Activated CD8-positive, alpha-beta memory T cell treated with anti-CD3 and anti-CD28 coated beads, Interleukin-2, amount 10 ng/mL, durations not matched to agents 7 days and 5 days (primary cell): ENCODE measurements around the gene GRK6. TPM values are rescaled to one million over a fixed set of nuclear protein-coding genes. Genes with fewer than 3 reads are reported as not detected.
"Not testable (repeated sequence)": the region's sequence is repeated elsewhere in the genome, so short reads cannot be mapped to it uniquely, and the experiment has no call there.

Experiments
- ATAC-seq: fragments of 150-1000 bp; cut with Tn5 transposase; one replicate; pipeline ENCODE4 v1.10.0; 2021; ENCODE audit warnings: moderate library complexity
- CTCF ChIA-PET: fragments of 350-600 bp; sonication (Branson Sonifier 250); formaldehyde crosslinking; loops from one replicate; lab custom pipeline; 2021; ENCODE audit warnings: antibody characterized with exemption; lab: Charles Lee
- DNase-seq: peaks from one replicate; pipeline ENCODE4 v3.0.0-alpha.2; 2020
- H3K27ac Mint-ChIP-seq: one replicate; pipeline ENCODE4 v1.8.0; 2021; ENCODE audit warnings: mild to moderate bottlenecking, mixed read lengths
- H3K27me3 Mint-ChIP-seq: one replicate; pipeline ENCODE4 v1.8.0; 2021; ENCODE audit warnings: mixed read lengths
- H3K36me3 Mint-ChIP-seq: one replicate; pipeline ENCODE4 v1.8.0; 2021; ENCODE audit warnings: mild to moderate bottlenecking, mixed read lengths
- H3K4me1 Mint-ChIP-seq: one replicate; pipeline ENCODE4 v1.8.0; 2021; ENCODE audit warnings: mixed read lengths
- H3K4me3 Mint-ChIP-seq: one replicate; pipeline ENCODE4 v1.8.0; 2021; ENCODE audit warnings: mild to moderate bottlenecking, moderate library complexity, mixed read lengths
- H3K9me3 Mint-ChIP-seq: one replicate; pipeline ENCODE4 v1.8.0; 2022; ENCODE audit warnings: low read depth, mixed read lengths
- total RNA-seq, 2 experiments: library from RNA; stranded (reverse); gene quantifications; one replicate each; pipeline ENCODE4 v1.2.3, GENCODE V29; 2021

GRK6 gene
- total RNA-seq, 2 experiments from 2014 or later, result 112 to 159 TPM

GRCh38 chr5:177420472-177420871, 6.0 kb upstream of the GRK6 start:
- CTCF ChIA-PET, result interaction anchor here (0.6 to 16.5 kb wide), 2 partner anchors 16 to 30 kb away, joined by 3 to 269 read pairs; partner anchors contain the start of gene PFN3
- not testable (repeated sequence) for ATAC-seq, H3K4me1 Mint-ChIP-seq, H3K27ac Mint-ChIP-seq, DNase-seq, H3K4me3 Mint-ChIP-seq, H3K36me3 Mint-ChIP-seq, H3K27me3 Mint-ChIP-seq, H3K9me3 Mint-ChIP-seq

- Mint-ChIP-seq H3K36me3 (no peaks in the 10 kb centered on the region), H3K9me3 (no peaks in the 10 kb centered on the region), H3K4me1 (peaks cover 11% of the 10 kb centered on the region), H3K27ac (no peak overlapping the region), H3K4me3 (no peak overlapping the region), H3K27me3 (no peaks in the 10 kb centered on the region)
- DNase-seq (no peak), ATAC-seq (no peak)
- CTCF ChIA-PET, result interaction anchor here (0.6 to 16.5 kb wide), 6 partner anchors 11 to 112 kb away, joined by 3 to 269 read pairs (median 3); partner anchors contain the start of gene PFN3
Observed at GRCh38 chr5:177421062-177421798, 5.2 kb upstream of the GRK6 start.

- peaks cover 22% of the 10 kb centered on the region for H3K4me1 Mint-ChIP-seq
- H3K27ac Mint-ChIP-seq, result no peak overlapping the region
- no peaks in the 10 kb centered on the region for H3K27me3 Mint-ChIP-seq
- ATAC-seq (no peak), DNase-seq (no peak)
- H3K9me3 Mint-ChIP-seq, result no peaks in the 10 kb centered on the region
- H3K4me3 Mint-ChIP-seq, result no peak overlapping the region
- CTCF ChIA-PET, result interaction anchor here (1.1 to 16.5 kb wide), 4 partner anchors 13 to 30 kb away, joined by 3 to 269 read pairs (median 80); partner anchors contain the start of genes F12 and PFN3
- H3K36me3 Mint-ChIP-seq, result peaks cover 10% of the 10 kb centered on the region
Observed at GRCh38 chr5:177423671-177424070, 2.8 kb upstream of the GRK6 start.

GRCh38 chr5:177425196-177425800, 1.2 kb upstream of the GRK6 start:
- H3K9me3 Mint-ChIP-seq, result no peaks in the 10 kb centered on the region
- peak overlapping the region; percentile 85 for H3K4me3 Mint-ChIP-seq
- CTCF ChIA-PET, result interaction anchor here (0.6 to 16.5 kb wide), 10 partner anchors 10 to 73 kb away, joined by 3 to 269 read pairs (median 10); partner anchors contain the start of genes F12, PFN3 and PRR7
- peak overlapping the region; percentile 98 for H3K27ac Mint-ChIP-seq
- DNase-seq, result no peak
- no peaks in the 10 kb centered on the region for H3K27me3 Mint-ChIP-seq
- H3K4me1 Mint-ChIP-seq, result peaks cover 38% of the 10 kb centered on the region
- no peak for ATAC-seq
- peaks cover 13% of the 10 kb centered on the region for H3K36me3 Mint-ChIP-seq

- Mint-ChIP-seq H3K4me1 (peaks cover 45% of the 10 kb centered on the region), H3K9me3 (no peaks in the 10 kb centered on the region), H3K27ac (peak overlapping the region; percentile 98), H3K4me3 (peak overlapping the region; percentile 85), H3K27me3 (no peaks in the 10 kb centered on the region), H3K36me3 (peaks cover 19% of the 10 kb centered on the region)
- CTCF ChIA-PET, result interaction anchor here (0.6 to 16.5 kb wide), 13 partner anchors 10 to 116 kb away, joined by 3 to 269 read pairs (median 5); partner anchors contain the start of genes F12, PFN3 and PRR7
- DNase-seq (peak; percentile 100), ATAC-seq (peak; percentile 87)
Observed at GRCh38 chr5:177425801-177426565, 493 bp upstream of the GRK6 start.

GRCh38 chr5:177427211-177427822, 841 bp downstream of the GRK6 start:
- Mint-ChIP-seq H3K9me3 (no peaks in the 10 kb centered on the region), H3K4me3 (peak overlapping the region; percentile 89), H3K27ac (peak overlapping the region; percentile 94), H3K27me3 (no peaks in the 10 kb centered on the region), H3K4me1 (peaks cover 56% of the 10 kb centered on the region), H3K36me3 (peaks cover 26% of the 10 kb centered on the region)
- ATAC-seq (no peak), DNase-seq (peak; percentile 59)
- CTCF ChIA-PET, result interaction anchor here (0.8 to 16.5 kb wide), 14 partner anchors 12 to 117 kb away, joined by 3 to 269 read pairs (median 7); partner anchors contain the start of genes F12, PFN3 and PRR7

GRCh38 chr5:177427919-177428573, 1.6 kb downstream of the GRK6 start:
- Mint-ChIP-seq H3K9me3 (no peaks in the 10 kb centered on the region), H3K27ac (peak overlapping the region; percentile 94), H3K36me3 (peaks cover 30% of the 10 kb centered on the region), H3K27me3 (no peaks in the 10 kb centered on the region), H3K4me1 (peaks cover 64% of the 10 kb centered on the region), H3K4me3 (peak overlapping the region; percentile 89)
- no peak for ATAC-seq
- CTCF ChIA-PET, result interaction anchor here (0.8 to 16.5 kb wide), 14 partner anchors 10 to 118 kb away, joined by 3 to 269 read pairs (median 7); partner anchors contain the start of genes F12, PFN3 and PRR7
- peak; percentile 67 for DNase-seq

GRCh38 chr5:177428574-177429217, 2.2 kb downstream of the GRK6 start:
- CTCF ChIA-PET, result interaction anchor here (0.7 to 16.5 kb wide), 11 partner anchors 9 to 119 kb away, joined by 3 to 269 read pairs (median 9); partner anchors contain the start of genes PFN3 and PRR7
- H3K36me3 Mint-ChIP-seq, result peaks cover 34% of the 10 kb centered on the region
- no peak for ATAC-seq

GRCh38 chr5:177429248-177430040, 3.0 kb downstream of the GRK6 start:
- peak; percentile 90 for DNase-seq
- Mint-ChIP-seq H3K27me3 (no peaks in the 10 kb centered on the region), H3K9me3 (no peaks in the 10 kb centered on the region), H3K27ac (peak overlapping the region; percentile 94), H3K4me3 (peak overlapping the region; percentile 89), H3K4me1 (peaks cover 76% of the 10 kb centered on the region), H3K36me3 (peaks cover 41% of the 10 kb centered on the region)
- CTCF ChIA-PET, result interaction anchor here (0.7 to 16.5 kb wide), 10 partner anchors 8 to 120 kb away, joined by 3 to 269 read pairs (median 8); partner anchors contain the start of genes F12, PFN3 and PRR7
- ATAC-seq, result no peak

More at GRCh38 chr5:177428574-177429217, 2.2 kb downstream of the GRK6 start:
- Mint-ChIP-seq H3K27ac (peak overlapping the region; percentile 94), H3K9me3 (no peaks in the 10 kb centered on the region), H3K4me1 (peaks cover 68% of the 10 kb centered on the region), H3K4me3 (peak overlapping the region; percentile 89), H3K27me3 (no peaks in the 10 kb centered on the region)
- DNase-seq, result no peak

- Mint-ChIP-seq H3K36me3 (peaks cover 47% of the 10 kb centered on the region), H3K27ac (peak overlapping the region; percentile 94), H3K4me3 (peak overlapping the region; percentile 89), H3K9me3 (no peaks in the 10 kb centered on the region), H3K4me1 (peaks cover 75% of the 10 kb centered on the region), H3K27me3 (no peaks in the 10 kb centered on the region)
- CTCF ChIA-PET, result interaction anchor here (0.9 to 16.5 kb wide), 7 partner anchors 7 to 59 kb away, joined by 3 to 269 read pairs (median 39); partner anchors contain the start of genes PFN3 and PRR7
- no peak for ATAC-seq
- DNase-seq, result no peak
Observed at GRCh38 chr5:177430140-177430951, 3.9 kb downstream of the GRK6 start.
